ENCODE results near the gene C1QL3. TPM values are rescaled to one million over a fixed set of nuclear protein-coding genes. Genes with fewer than 3 reads are reported as not detected.

Gene C1QL3
- total and polyA plus RNA-seq, 2 of the 4 experiments (the other 2 are of a cell fraction), result not detected

DNA sequence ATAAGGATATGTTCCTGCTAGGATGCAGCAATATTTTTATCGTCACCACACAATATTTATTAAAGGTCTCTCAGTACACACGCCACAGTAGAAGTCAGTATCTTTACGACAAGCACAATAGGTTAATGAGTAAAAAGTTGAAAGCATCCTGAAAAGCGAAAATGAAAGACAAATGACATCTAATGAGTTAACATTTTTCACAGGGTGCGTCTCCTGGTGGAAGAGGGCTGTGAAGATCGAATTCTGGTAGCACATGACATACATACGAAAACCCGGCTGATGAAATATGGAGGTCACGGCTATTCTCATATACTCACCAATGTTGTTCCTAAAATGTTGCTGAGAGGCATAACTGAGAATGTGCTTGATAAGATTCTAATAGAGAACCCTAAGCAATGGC, 10.8 kb downstream of the C1QL3 start:
- H3K4me3 ChIP-seq (ENCODE audit: insufficient read depth, low read depth, low read length), result no peak overlapping the region
- in situ Hi-C loops (cut with MboI; ENCODE audit: low sequenced_read_pairs), result no loop called here
- no peak overlapping the region for H2BK20ac ChIP-seq (ENCODE audit: low read depth, low read length)
- intact Hi-C loops (cut with micrococcal nuclease), result no loop called here
- H3K36me3 ChIP-seq (ENCODE audit: control insufficient read depth, insufficient read depth, low read length), result no peaks in the 10 kb centered on the region
- no peak overlapping the region for H2BK120ac ChIP-seq (ENCODE audit: low read depth, low read length)
- dilution Hi-C loops (cut with HindIII; ENCODE audit: low sequenced_read_pairs, unreplicated experiment), result no loop called here
- ChIA-PET POLR2A (ENCODE audit: unreplicated experiment) (no interaction called here), CTCF (no interaction called here)
- H3K18ac ChIP-seq (ENCODE audit: low read depth, low read length), result no peak overlapping the region
- no peak overlapping the region for H3K23ac ChIP-seq (ENCODE audit: low read depth, low read length)
- H4K5ac ChIP-seq (ENCODE audit: low read depth, low read length), result no peak overlapping the region
- no peak overlapping the region for H4K8ac ChIP-seq (ENCODE audit: low read depth in 2 of 2, low read length in 2 of 2)
- H3K9me3 ChIP-seq (ENCODE audit: control insufficient read depth, insufficient read depth, low read length), result no peaks in the 10 kb centered on the region
- no peak overlapping the region for H3K4me2 ChIP-seq (ENCODE audit: low read depth, low read length)
- TF ChIP-seq CEBPB (IDR thresholded peaks at IDR 0.05; ENCODE audit: low read depth, low read length) (no peak), POLR2A (IDR thresholded peaks at IDR 0.05; ENCODE audit: low read depth, low read length) (no peak), MAZ (IDR thresholded peaks at IDR 0.05; ENCODE audit: borderline replicate concordance, low read depth, low read length) (no peak), CHD1 (IDR thresholded peaks at IDR 0.05; ENCODE audit: low read depth, low read length) (no peak), BHLHE40 (IDR thresholded peaks at IDR 0.05; ENCODE audit: low read depth, low read length) (no peak), SMC3 (IDR thresholded peaks at IDR 0.05; ENCODE audit: low read depth, low read length) (no peak), RAD21 (IDR thresholded peaks at IDR 0.05; ENCODE audit: low read length) (no peak), RFX5 (IDR thresholded peaks at IDR 0.05; ENCODE audit: low read depth, low read length) (no peak), MXI1 (IDR thresholded peaks at IDR 0.05; ENCODE audit: borderline replicate concordance, low read depth, low read length) (no peak)
- TF ChIP-seq, protein P1, sequence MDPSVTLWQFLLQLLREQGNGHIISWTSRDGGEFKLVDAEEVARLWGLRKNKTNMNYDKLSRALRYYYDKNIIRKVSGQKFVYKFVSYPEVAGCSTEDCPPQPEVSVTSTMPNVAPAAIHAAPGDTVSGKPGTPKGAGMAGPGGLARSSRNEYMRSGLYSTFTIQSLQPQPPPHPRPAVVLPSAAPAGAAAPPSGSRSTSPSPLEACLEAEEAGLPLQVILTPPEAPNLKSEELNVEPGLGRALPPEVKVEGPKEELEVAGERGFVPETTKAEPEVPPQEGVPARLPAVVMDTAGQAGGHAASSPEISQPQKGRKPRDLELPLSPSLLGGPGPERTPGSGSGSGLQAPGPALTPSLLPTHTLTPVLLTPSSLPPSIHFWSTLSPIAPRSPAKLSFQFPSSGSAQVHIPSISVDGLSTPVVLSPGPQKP (IDR thresholded peaks at IDR 0.05; ENCODE audit: borderline replicate concordance, low read depth, low read length), result no peak
- TF ChIP-seq, protein P2, sequence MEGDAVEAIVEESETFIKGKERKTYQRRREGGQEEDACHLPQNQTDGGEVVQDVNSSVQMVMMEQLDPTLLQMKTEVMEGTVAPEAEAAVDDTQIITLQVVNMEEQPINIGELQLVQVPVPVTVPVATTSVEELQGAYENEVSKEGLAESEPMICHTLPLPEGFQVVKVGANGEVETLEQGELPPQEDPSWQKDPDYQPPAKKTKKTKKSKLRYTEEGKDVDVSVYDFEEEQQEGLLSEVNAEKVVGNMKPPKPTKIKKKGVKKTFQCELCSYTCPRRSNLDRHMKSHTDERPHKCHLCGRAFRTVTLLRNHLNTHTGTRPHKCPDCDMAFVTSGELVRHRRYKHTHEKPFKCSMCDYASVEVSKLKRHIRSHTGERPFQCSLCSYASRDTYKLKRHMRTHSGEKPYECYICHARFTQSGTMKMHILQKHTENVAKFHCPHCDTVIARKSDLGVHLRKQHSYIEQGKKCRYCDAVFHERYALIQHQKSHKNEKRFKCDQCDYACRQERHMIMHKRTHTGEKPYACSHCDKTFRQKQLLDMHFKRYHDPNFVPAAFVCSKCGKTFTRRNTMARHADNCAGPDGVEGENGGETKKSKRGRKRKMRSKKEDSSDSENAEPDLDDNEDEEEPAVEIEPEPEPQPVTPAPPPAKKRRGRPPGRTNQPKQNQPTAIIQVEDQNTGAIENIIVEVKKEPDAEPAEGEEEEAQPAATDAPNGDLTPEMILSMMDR (conservative IDR thresholded peaks at IDR 0.05; ENCODE audit: low read depth, low read length), result no peak
- ATAC-seq (ENCODE audit: low read depth) (no peak), DNase-seq (no peak)
- no peak overlapping the region for H3K56ac ChIP-seq (ENCODE audit: extremely low read depth, insufficient read depth, low read length)
- H3K9me1 ChIP-seq (ENCODE audit: insufficient read depth, low read length), result no peaks in the 10 kb centered on the region
- H4K20me1 ChIP-seq (ENCODE audit: insufficient read depth, low read length), result no peaks in the 10 kb centered on the region
- no peak overlapping the region for H2AFZ ChIP-seq (replicated peaks; ENCODE audit: low read length, poor library complexity)
- no peak overlapping the region for H4K91ac ChIP-seq (ENCODE audit: insufficient read depth, low read depth, low read length)
- H3K9ac ChIP-seq (ENCODE audit: low read depth, low read length), result no peak overlapping the region
- no peak overlapping the region for H2BK5ac ChIP-seq (ENCODE audit: low read depth, low read length, poor library complexity, severe bottlenecking)
- H3K27ac ChIP-seq (ENCODE audit: insufficient read depth, low read length), result no peak overlapping the region
- no peaks in the 10 kb centered on the region for H3K79me1 ChIP-seq (ENCODE audit: low read depth in 1 of 2, low read length in 2 of 2)
- H3K4me1 ChIP-seq (ENCODE audit: control insufficient read depth, insufficient read depth, low read length), result no peaks in the 10 kb centered on the region
- no TSS peak for BruUV-seq (replicated peaks)
- H3K4ac ChIP-seq (ENCODE audit: low read depth, low read length), result no peak overlapping the region
- no peak overlapping the region for H2AK9ac ChIP-seq (replicated peaks; ENCODE audit: low read depth, low read length, poor library complexity)
- no peak overlapping the region for H3K14ac ChIP-seq (replicated peaks; ENCODE audit: low read depth, low read length)
- H3K27me3 ChIP-seq (ENCODE audit: control insufficient read depth, insufficient read depth, low read length), result no peaks in the 10 kb centered on the region
- WGBS, 2 experiments (ENCODE audit: extremely low coverage in 2 of 2, insufficient read length in 1 of 2), result 86% methylated on average over 2 of the region's 9 CpGs; no CpG with 5 or more reads in 1 of the 2 experiments
- H2BK15ac ChIP-seq (ENCODE audit: low read depth, low read length), result no peak overlapping the region
- no peak overlapping the region for H2AK5ac ChIP-seq (ENCODE audit: low read depth, low read length)
